Measurements from ENCODE around the gene GRIN1.
A peak's percentile ranks its signal among the peaks of the same experiment; 100 is the strongest.

Gene GRIN1

GRCh38 chr9:137166380-137167229 is 27.7 kb downstream of the GRIN1 start:
- DNase-seq: no peak

- DNase-seq: no peak
Observed at GRCh38 chr9:137167277-137167746, 28.4 kb downstream of the GRIN1 start.

DNA sequence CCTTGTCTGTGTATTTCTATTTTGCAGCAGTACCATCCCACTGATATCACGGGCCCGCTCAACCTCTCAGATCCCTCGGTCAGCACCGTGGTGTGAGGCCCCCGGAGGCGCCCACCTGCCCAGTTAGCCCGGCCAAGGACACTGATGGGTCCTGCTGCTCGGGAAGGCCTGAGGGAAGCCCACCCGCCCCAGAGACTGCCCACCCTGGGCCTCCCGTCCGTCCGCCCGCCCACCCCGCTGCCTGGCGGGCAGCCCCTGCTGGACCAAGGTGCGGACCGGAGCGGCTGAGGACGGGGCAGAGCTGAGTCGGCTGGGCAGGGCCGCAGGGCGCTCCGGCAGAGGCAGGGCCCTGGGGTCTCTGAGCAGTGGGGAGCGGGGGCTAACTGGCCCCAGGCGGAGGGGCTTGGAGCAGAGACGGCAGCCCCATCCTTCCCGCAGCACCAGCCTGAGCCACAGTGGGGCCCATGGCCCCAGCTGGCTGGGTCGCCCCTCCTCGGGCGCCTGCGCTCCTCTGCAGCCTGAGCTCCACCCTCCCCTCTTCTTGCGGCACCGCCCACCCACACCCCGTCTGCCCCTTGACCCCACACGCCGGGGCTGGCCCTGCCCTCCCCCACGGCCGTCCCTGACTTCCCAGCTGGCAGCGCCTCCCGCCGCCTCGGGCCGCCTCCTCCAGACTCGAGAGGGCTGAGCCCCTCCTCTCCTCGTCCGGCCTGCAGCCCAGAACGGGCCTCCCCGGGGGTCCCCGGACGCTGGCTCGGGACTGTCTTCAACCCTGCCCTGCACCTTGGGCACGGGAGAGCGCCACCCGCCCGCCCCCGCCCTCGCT is 29.0 kb downstream of the GRIN1 start:
- DNase-seq: no peak

- DNase-seq: no peak
Observed at GRCh38 chr9:137168573-137168903, 29.6 kb downstream of the GRIN1 start.

- DNase-seq: peak; percentile 60
Observed at GRCh38 chr9:137168904-137169856, 30.2 kb downstream of the GRIN1 start.

- no peak for DNase-seq
Observed at GRCh38 chr9:137169896-137170358, 31.0 kb downstream of the GRIN1 start, which contains the start of gene LRRC26. LRRC26 (minus strand) TSS chr9:137170051; CDS start chr9:137169943, 108 bp downstream.

GRCh38 chr9:137170486-137171148 is 31.7 kb downstream of the GRIN1 start:
- no peak for DNase-seq

GRCh38 chr9:137171149-137171900 is 32.4 kb downstream of the GRIN1 start:
- no peak for DNase-seq

DNA sequence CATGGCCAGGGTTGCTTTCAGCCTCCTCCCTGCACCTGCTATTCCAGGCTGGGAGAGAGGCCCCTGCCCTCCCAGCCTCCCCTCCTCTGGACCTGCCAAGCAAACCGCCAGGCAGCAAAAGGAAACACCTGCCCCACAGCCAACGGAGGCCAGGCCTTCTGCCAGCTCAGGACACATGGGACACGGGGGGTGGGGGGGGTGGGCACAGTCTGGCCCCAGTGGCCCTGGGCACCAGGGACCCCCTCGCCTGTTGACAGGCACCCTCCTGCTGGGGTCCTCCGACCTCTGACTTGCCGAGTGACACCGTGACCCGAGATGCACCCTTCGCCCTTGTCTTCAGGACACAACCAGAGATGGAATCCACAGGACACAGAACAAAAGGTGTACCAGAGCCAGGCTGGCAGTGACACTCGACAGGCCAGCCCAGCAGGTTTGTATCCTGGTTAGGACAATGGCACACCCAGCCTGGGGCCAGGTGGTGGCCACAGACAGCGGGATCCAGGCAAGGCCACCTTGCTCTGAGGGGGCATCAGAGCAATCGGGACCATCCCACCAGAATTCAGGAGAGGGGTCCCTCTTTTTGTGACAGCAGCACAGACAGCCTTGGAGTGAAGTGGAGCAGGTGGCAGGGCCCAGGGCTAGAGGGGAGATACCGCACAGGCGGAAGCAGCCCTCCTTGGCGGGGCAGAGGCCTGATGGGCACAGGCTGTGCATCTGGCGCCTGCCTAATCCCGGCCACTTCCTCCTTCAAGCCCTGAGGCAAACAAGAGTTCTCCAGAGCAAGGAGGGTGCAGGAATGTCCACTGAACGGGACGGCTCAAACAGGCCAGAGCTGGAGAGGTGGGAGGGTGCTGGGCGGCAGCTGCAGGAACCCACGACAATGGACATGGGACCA is 34.2 kb downstream of the GRIN1 start:
- DNase-seq: no peak

DNA sequence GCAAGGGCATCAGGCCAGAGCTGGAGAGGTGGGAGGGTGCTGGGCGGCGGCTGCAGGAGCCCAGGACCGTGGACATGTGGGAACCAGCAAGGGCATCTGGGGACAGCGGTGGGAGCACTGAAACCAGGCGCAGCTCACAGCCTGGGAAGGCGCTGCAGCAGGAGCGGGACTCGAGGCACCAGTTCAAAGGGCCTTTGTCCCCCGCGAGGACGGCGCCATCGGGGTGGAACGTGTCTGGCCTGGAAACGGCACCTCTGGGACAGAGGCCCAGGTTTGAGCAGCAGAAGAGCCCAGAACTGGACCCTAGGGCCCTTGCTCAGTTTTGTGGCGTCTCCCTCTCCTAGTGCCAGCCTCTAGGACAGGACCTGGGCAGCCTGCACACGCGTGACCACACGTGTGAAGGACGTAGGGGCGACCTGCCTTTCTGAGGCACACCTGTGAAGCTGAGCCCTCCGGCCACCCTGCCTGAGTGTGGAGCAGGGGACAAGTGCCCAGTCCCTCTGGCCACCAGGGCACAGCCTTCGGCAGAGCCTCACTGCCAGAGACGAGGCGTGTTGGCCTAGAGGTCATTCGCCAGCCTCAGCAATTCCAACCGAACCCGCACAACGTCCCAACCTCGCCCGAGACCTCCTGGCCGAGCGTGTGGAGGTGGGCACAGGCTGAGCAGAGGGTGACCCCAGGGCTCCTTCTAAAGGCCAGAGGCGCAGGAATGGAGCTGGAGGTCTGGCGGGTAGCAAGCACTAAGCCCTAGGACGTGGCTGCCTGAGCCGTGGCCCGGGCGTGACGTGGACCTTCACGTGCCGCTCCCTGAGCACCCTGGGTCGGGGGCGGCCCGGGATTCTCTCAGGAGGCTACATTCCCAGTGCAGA is 35.1 kb downstream of the GRIN1 start:
- DNase-seq: no peak

- DNase-seq: no peak
Observed at GRCh38 chr9:137174722-137175293, 35.9 kb downstream of the GRIN1 start.

DNA sequence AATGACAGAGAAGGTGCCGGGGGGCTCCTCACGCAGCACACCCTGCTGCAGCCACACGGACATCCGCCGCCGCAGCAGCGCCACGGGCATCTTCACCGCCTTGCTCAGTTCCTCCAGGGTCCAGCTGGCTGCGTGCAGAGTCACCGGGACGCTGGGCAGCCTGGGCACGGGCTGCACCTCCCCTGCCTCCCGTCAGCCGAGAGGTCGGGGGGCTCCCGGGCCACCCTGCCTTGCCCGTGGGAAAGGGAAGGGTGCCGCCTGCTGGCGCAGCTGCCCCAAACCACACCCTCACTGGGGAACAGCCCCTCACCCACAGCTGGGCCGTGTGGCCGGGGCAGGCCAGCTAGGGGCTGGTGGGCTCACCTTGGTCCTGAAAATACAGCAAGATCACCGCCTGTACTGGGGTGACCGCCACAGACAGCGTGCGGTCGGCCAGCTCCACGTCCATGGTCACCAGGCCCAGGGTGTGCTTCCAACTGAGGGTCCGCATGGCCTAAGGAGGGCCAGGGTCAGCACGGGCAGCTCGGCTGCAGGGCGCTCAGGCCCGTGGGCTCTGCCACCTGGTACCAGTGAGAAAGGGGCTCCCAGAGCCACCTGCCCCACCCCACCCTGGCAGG is 36.5 kb downstream of the GRIN1 start:
- DNase-seq: no peak

DNA sequence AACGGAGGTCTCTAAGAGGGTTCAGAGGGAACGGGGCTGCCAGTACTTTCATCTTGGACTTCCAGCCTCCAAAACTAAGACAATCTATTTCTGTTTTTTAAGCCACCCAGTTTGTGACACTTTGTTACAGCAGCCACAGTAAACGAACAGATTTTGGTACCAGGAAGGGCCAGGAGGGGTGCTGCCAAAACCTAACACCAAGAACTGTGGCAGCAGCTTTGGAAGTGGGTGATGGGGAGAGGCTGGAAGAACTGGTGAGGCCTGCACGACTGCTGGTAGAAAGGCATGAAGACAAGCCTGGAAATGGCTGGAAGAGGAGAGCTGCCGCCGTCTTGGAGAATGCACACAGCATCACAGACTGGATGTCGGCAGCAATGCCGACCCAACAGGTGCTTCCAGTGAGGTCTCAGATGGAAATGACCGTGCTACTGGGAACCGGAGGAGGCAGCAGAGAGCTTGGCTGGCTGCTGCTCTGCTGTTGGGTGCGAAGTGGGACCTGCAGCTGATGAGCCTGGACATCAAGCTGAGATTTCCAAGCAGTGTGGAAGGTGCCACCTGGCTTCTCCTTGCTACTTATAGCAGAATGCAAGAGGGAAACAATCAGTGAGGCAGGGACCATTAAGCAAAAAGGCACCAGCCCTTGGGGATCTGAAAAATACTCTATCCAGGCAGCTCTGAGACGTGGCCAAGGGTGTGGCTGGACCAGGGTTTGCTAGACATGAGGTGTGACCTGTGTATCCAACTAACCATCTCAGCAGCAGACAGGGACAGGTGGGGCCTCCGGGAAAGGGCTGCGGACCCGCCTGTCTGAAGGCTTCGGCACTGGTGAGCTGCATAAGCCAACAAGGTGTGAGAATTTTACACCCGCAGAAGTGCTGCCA is 37.6 kb downstream of the GRIN1 start:
- no peak for DNase-seq

DNA sequence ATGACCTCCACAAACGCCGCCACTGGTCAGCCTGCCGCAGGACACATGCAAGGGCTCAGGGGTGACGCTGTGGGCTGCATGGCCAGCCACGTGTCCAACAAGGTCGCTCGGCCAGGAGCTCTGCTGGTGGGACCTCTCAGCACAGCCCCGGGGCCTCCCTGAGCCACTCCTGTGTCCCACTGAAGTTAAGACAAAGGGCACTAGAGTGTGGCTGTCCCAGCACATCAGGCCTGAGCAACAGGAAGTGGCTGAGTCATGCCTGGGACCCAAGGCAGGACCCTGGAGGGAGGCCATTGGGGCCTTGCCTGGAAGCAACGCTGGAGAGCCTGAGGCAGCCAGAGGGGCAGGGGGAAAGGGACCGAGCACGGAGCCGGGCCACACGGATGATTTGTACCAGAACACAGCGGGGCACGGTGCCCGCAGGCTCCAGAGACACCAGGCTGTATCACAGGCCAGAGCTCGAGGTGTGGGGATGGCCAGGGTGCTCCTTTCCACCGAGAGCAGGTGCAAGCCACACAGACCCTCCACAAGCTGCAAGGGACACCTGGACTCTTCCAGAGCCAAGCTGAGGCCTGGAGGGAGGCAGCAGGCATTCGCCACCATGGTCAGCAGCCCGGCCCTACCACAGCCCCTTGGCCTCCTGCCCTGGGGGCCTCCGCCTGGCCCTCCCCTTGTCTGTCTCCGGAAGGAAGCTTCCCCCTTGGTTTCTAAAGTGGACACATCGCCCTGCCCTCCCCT is 39.4 kb downstream of the GRIN1 start:
- DNase-seq: no peak

GRCh38 chr9:137178939-137179630 is 40.1 kb downstream of the GRIN1 start:
- DNase-seq: no peak

- no peak for DNase-seq
Observed at GRCh38 chr9:137179761-137180160, 40.8 kb downstream of the GRIN1 start.

Data from NCI-H1436 (cell line).